HG02973 (cell line): ENCODE results near the gene FUT2.

ENCODE experiments used
- ATAC-seq: cut with Tn5 transposase; IDR thresholded peaks from one replicate; pipeline ENCODE4 v1.9.1; 2021; ENCODE audit warnings: moderate library complexity; ENCODE audit not compliant: unreplicated experiment

The FUT2 gene

GRCh38 chr19:48749571-48750198 is 53.9 kb downstream of the FUT2 start:
- no peak for ATAC-seq

- ATAC-seq, result no peak
Observed at GRCh38 chr19:48750351-48750750, 54.6 kb downstream of the FUT2 start.

- ATAC-seq, result no peak
Observed at GRCh38 chr19:48750771-48751504, 55.2 kb downstream of the FUT2 start.

- ATAC-seq, result no peak
Observed at GRCh38 chr19:48751845-48752495, 56.2 kb downstream of the FUT2 start.

GRCh38 chr19:48752496-48753365 is 57.0 kb downstream of the FUT2 start, which contains the start of gene FUT1:
TSS of gene FUT1 (minus strand) at chr19:48752641. CDS start at chr19:48751281, 1,360 bp downstream.
- no peak for ATAC-seq

GRCh38 chr19:48755084-48755641 is 59.4 kb downstream of the FUT2 start, which contains the start of gene FGF21:
TSS of gene FGF21 (plus strand) at chr19:48755524. CDS start at chr19:48756237, 713 bp downstream.
- ATAC-seq, result no peak
